Heart left ventricle (tissue), 16 donors: ENCODE measurements around the gene SLC25A13. TPM values are rescaled to one million over a fixed set of nuclear protein-coding genes. Genes with fewer than 3 reads are reported as not detected.

Experiments used
- ATAC-seq, 4 donors: fragments of 200-7000 bp; cut with Tn5 transposase; one replicate each; pipeline ENCODE4 v1.9.1; 2020 to 2022; ENCODE audit warnings: moderate library complexity in 4 of 4, mild to moderate bottlenecking in 3 of 4, moderate number of reproducible peaks in 1 of 4
- DNase-seq, 5 donors: peaks; one replicate each; pipeline ENCODE4 v3.0.0-alpha.2; 2020
- H3K27ac ChIP-seq, 12 donors: fragments of 200-600 bp; sonication (generic) in 4 of 12; one replicate each; pipeline versions ENCODE4 v1.5.0 to v1.8.0; 2016 to 2022; ENCODE audit warnings: mild to moderate bottlenecking in 2 of 12
- H3K27me3 ChIP-seq, 9 donors: fragments of 200-600 bp; sonication (generic) in 2 of 9; one replicate each; pipeline versions ENCODE4 v1.5.1 to v1.8.0; 2016 to 2022; ENCODE audit warnings: mild to moderate bottlenecking in 3 of 9
- H3K36me3 ChIP-seq, 9 donors: fragments of 200-600 bp; sonication (generic) in 2 of 9; one replicate each; pipeline versions ENCODE4 v1.5.0 to v1.8.0; 2018 to 2022; ENCODE audit warnings: mild to moderate bottlenecking in 2 of 9
- H3K4me1 ChIP-seq, 12 donors: fragments of 200-600 bp; sonication (generic) in 4 of 12; one replicate each; pipeline versions ENCODE4 v1.5.0 to v1.8.0; 2016 to 2022; ENCODE audit warnings: mild to moderate bottlenecking in 3 of 12
- H3K4me3 ChIP-seq, 12 donors: fragments of 200-600 bp; sonication (generic) in 4 of 12; one replicate each; pipeline versions ENCODE4 v1.5.0 to v1.8.0; 2017 to 2022; ENCODE audit warnings: mild to moderate bottlenecking in 9 of 12, moderate library complexity in 4 of 12
- H3K9me3 ChIP-seq, 12 donors: fragments of 200-600 bp; sonication (generic) in 4 of 12; one replicate each; pipeline versions ENCODE4 v1.5.0 to v1.8.0; 2016 to 2022; ENCODE audit warnings: mild to moderate bottlenecking in 1 of 12
- CTCF ChIP-seq, 12 donors: fragments of 200-600 bp; sonication (generic) in 4 of 12; IDR thresholded peaks; one replicate each; pipeline versions ENCODE4 v1.5.0 to v1.8.0; 2018 to 2022; ENCODE audit warnings: antibody characterized with exemption in 12 of 12, mild to moderate bottlenecking in 5 of 12
- POLR2A ChIP-seq, 2 donors: fragments of 450-650 bp; IDR thresholded peaks; one replicate each; pipeline ENCODE4 v1.6.1; 2017; ENCODE audit warnings: antibody characterized with exemption in 2 of 2, mild to moderate bottlenecking in 2 of 2, moderate library complexity in 2 of 2
- WGBS, 4 donors: extraction: QIAGEN DNeasy Blood & Tissue Kit in 2 of 4; methylation state at CpG; one replicate each; pipeline versions ENCODE4 v1.1.5 to v1.1.7; 2013 to 2018; 5-methylcytosine and 5-hydroxymethylcytosine counted together
- intact Hi-C, 10 donors: fragments of 100-400 bp; cut with DNase I; formaldehyde crosslinking; loops; one replicate each; pipeline versions ENCODE4 v1.11.1 to v1.14.2; 2022
- microRNA counts, 2 donors: library from miRNA; unstranded; fragments of <30 nt; microRNA quantifications; one replicate each; lab custom pipeline; 2016
- microRNA-seq, 4 donors: library from miRNA; unstranded; fragments of <30 nt; microRNA quantifications; one replicate each; pipeline versions ENCODE4 to v1.2.0, GENCODE V29; 2017 to 2020
- polyA plus RNA-seq, 2 donors: library from polyadenylated mRNA; stranded (reverse); fragments of 200-250 nt; gene quantifications; one replicate each; pipeline ENCODE4 v1.2.3, GENCODE V29; 2013
- total RNA-seq, 9 donors: library from RNA; depleted of rRNA in 2 of 9; stranded (reverse); fragments of >200 nt in 2 of 9; fragmentation: NEBNext Ultra II Directional in 3 of 9; extraction: Animal tissue kit (Norgen Biotek cat#: 25700) in 3 of 9; gene quantifications; one replicate each; pipeline versions ENCODE4 v1.1.0 to v1.2.4, GENCODE V29; 2016 to 2023
- donor health status: ischemic (EF 13 %, LVEDD 7.1; RV severe dilation, severe dysfunction).
- donor health status: healthy with polysubstance abuse.
- donor health status: DM: no; HTN: yes; CAD: no.
- donor health status: DM: no; HTN: no; CAD: no.
- donor health status: ischemic (EF 25% LVEDD 6.9; RV normal size, moderate dysfunction).
- donor health status: ischemic (EF 25% LVEDD 5.7; RV mildly dilated, moderate dysfunction).
- donor health status: healthy.
- donor health status: DM: yes; HTN: yes; CAD: no.
- donor health status: ischemic (EF 35%, LVEDD 5.7; RV mildly dilated, moderate dysfunction).
- donor health status: nonischemic (EF 11% LVEDD 7.7; RV severe dilation, severe dysfunction).
- donor health status: DM: yes; HTN: yes; CAD: no.
- donor health status: PGD.
- donor health status: ischemic (EF 29% LVEDD 5.4; RV normal size, mild dysfunction).
- donor health status: nonischemic (EF 23%, LVEDD 6.1; RV moderate dilation, normal function).

The SLC25A13 gene
- total and polyA plus RNA-seq, 11 donors = 3.7 to 17.9 (median 11.4) TPM

DNA sequence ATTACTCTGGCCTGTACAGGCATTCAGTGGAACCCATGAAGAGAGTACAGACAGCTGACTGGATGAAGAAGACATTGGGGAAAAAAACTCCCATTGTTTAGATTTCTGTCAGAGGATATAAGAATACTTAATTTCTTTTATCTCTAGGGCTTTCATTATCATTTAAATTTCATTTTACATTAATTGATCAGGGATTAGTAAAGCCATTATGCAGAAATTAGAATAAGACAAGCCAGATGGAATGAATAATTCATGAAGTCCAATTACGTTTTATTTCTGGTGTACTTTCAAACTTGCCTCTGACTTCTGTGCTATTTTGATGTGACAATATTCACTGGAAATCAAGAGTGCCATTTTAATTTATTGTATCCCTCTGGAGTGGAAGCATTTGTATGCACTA, 247.0 kb downstream of the SLC25A13 start:
- H3K4me3 ChIP-seq = no peak overlapping the region
- intact Hi-C loops = loop anchor here in 9 of 10 donors (1.0 to 10.0 kb wide), 6 partner anchors 158 to 990 kb away; no protein-coding TSS in a partner anchor
- 51 to 65% (median 53%) methylated on average over 1 of the region's 1 CpG for WGBS, 4 donors
- peaks cover 0 to 9% (median 4%) of the 10 kb centered on the region in 12 donors for H3K4me1 ChIP-seq
- DNase-seq (no peak), ATAC-seq (no peak)
- TF ChIP-seq CTCF (IDR thresholded peaks at IDR 0.05) (no peak), POLR2A (IDR thresholded peaks at IDR 0.05) (no peak)
- no peaks in the 10 kb centered on the region for H3K36me3 ChIP-seq
- no peak overlapping the region for H3K27ac ChIP-seq
- no peaks in the 10 kb centered on the region for H3K9me3 ChIP-seq
- peaks cover 0 to 23% (median 0%) of the 10 kb centered on the region in 9 donors for H3K27me3 ChIP-seq

MicroRNAs encoded within 50 kb of the gene (microRNA counts, 767-probe panel; counts per million panel counts)
- 0 to 71.6 counts per million in 2 donors for microRNA hsa-miR-591 (lab: Ali Mortazavi, UCI)

Small RNA genes lying within 50 kb of the gene (microRNA-seq; reads per million reads assigned to microRNA genes)
- gene MIR591 = 0 reads per million in 4 donors
